GM19438 (cell line): Measurements from ENCODE around the gene DNAJC4.

Experiments
- ATAC-seq: cut with Tn5 transposase; IDR thresholded peaks from one replicate; pipeline ENCODE4 v1.9.1; 2021; ENCODE audit warnings: low read depth; ENCODE audit not compliant: unreplicated experiment

DNAJC4 gene

GRCh38 chr11:64230171-64230984 lies at the start of gene DNAJC4:
Gene DNAJC4 (plus strand): TSS chr11:64230548. CDS start chr11:64230855, 307 bp downstream.
- peak; percentile 46 for ATAC-seq

DNA sequence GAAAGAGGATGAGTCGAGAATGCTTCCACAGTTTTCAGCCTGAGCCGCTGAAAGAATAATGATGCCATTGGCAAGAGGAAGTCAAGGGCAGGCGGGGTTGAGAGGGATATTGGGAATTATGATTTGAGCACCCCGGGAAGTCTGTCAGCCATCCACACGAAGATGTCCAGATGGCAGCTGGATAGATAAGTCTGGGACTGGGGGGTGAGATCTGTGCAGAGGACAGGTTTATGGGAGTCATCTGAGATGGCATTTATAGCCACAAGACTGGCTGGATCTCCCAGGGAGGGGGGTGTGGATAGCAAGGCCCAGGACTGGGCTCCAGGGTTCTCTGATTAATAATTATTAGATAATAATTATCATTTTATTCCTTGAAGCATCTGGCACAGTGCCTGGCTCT lies 49.5 kb upstream of the DNAJC4 start:
- no peak for ATAC-seq

DNA sequence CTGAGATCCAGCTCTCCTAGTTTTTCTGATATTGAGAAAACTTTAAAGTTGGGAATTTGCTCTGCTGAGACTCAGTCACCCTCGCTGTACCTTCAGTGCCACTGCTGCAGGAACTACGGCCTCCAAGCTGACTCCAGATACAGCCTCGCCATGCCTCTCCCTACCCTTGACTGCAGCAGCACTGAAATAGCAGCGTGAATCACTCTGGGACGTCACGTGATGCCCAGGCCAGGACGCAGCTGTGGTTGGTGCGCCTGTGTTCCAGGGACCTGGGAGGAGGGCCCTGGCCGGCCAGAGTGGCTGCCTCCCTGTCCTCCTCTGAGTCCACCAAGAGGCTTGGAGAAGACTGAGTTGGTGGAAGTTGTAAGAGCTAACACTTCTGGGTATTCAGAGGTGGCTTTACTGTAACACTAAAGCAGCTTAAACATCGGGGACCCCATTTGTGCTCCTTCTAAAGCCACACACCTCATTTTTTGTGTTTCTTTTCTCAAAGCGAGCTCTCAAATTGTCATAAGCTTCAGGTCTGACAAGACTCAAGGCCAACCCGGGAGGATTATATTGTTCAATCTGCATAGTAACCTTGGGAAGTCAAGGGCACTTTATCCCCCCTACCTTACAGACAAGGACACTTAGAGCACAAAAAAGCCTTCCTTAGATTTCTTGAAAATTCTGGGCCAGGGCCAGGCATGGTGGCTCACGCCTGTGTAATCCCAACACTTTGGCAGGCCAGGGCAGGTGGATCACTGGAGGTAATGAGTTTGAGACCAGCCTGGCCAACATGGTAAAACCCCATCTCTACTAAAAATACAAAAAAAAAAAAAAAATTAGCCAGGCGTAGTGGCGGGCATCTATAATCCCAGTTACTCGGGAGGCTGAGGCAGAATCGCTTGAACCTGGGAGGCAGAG lies 48.6 kb upstream of the DNAJC4 start:
- no peak for ATAC-seq

GRCh38 chr11:64183890-64184289 lies 46.5 kb upstream of the DNAJC4 start:
- ATAC-seq: no peak

DNA sequence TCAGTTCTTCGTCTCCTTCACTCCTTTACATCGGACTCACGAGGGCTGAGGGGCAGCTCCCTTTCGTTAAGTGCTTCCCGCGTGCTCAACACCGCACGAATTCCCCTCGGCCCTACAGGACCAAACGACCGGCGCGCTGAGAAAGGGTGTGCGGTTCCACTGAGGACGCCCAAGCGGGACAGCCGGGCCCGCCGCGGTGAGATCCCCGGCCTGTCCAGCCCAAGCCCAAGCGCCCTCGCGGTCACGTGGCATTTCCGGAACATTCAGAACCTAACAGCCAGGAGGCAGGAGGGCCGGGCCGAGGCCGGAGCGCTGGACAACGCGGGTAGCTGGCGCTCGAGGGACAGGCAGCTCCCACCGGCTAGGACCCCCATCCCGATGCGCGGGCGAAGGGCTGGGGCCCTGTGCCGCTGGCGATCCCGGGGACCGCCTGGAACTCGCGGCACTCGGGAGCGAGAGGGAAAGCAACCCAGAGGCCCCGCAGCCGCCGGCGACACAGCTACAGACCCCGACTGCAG lies 45.1 kb upstream of the DNAJC4 start:
- ATAC-seq: peak; percentile 14

GRCh38 chr11:64185693-64186491 lies 44.5 kb upstream of the DNAJC4 start, which contains the start of gene STIP1:
Gene STIP1 (plus strand): TSS chr11:64186171. CDS start chr11:64186262, 91 bp downstream.
- peak; percentile 88 for ATAC-seq

GRCh38 chr11:64186492-64187165 lies 43.7 kb upstream of the DNAJC4 start:
- ATAC-seq: no peak

- ATAC-seq: no peak
These were observed 37.9 kb upstream of the DNAJC4 start for GRCh38 chr11:64192434-64192833.

GRCh38 chr11:64196626-64197025 lies 33.7 kb upstream of the DNAJC4 start:
- no peak for ATAC-seq

DNA sequence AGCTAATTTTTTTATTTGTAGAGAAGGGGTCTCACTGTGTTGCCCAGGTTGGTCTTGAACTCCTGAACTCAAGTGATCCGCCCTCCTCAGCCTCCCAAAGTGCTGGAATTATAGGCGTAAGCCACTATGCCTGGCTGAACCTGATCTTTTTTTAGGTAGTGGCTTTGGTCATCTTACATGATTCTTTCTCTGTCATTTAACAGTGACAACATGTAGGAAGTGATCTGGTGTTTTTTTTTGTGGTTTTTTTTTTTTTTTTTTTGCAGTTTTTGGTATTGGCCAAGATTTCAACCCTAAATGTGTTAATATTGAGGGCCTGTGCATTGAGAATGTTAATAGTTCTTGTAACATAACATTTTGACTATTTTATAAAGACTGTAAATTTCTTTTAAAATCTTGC lies 31.8 kb upstream of the DNAJC4 start:
- ATAC-seq: no peak

DNA sequence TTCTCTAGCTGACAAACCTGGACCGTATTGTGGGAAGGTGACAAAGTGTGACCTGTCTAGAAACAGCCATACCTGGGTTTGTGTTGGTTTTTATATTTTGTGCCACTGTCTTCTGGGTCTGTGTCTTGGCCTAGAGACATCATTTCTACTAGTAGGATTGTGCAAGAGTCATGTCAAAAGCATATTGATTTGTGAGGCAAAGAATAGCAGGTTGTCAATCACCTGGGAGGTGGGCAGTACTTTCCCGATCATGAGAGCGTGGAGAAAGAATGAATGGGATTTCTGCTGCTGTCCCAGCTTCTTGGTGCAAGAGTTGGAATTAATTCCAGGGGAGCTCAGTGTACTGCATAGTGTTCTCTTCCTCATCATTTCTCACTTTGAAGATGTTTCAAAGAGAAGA lies 28.8 kb upstream of the DNAJC4 start:
- no peak for ATAC-seq

- ATAC-seq: no peak
These were observed 27.4 kb upstream of the DNAJC4 start for GRCh38 chr11:64202992-64203391.

GRCh38 chr11:64203421-64204079 lies 26.8 kb upstream of the DNAJC4 start:
- no peak for ATAC-seq

DNA sequence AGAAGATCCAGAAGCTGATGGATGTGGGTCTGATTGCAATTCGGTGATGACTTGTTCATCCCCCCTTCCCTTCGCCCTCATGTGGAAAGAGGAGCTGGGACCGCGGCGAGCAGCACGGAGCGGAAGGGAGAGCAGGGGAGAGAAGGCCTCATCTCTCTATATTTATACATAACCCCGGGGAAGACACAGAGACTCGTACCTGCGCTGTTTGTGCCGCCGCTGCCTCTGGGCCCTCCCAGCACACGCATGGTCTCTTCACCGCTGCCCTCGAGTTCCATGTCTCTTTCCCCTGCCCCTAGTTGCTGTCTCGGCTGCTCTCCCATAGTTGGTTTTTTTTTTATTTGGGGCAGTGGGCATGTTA lies 26.3 kb upstream of the DNAJC4 start:
- no peak for ATAC-seq

DNA sequence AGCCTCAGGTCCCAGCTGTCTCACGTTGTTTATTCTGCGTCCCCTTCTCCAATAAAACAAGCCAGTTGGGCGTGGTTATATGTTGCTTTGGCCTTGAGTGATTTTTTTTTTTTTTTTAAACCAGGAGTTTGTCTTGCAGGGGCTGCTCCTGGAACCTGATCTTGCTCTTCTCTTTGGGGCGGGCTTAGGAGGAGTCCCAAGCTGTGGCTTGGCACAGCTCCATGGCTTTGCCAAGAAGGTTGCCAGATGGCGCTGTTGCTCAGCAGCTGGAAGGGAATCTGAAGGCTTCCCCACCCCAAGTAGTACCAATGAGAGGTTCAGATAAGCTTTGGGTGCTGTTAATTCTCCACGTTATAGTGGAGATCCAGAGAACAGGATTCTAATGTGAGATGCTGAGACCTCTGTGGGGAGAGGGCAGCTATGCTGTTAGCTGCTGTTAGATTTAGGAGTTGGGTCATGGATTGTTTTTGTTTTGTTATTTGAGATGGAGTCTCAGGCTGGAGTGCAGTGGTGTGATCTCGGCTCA lies 25.8 kb upstream of the DNAJC4 start:
- ATAC-seq: no peak

GRCh38 chr11:64206457-64207255 lies 23.7 kb upstream of the DNAJC4 start, which contains the start of gene FERMT3:
Gene FERMT3 (plus strand): TSS chr11:64206721. CDS start chr11:64207365, 644 bp downstream.
- no peak for ATAC-seq

GRCh38 chr11:64207256-64208085 lies 22.9 kb upstream of the DNAJC4 start:
- ATAC-seq: no peak
